GM23248 (cell line): ENCODE results near the gene NENF. TPM values are rescaled to one million over a fixed set of nuclear protein-coding genes. Genes with fewer than 3 reads are reported as not detected.
"Not testable (repeated sequence)": the region's sequence is repeated elsewhere in the genome, so short reads cannot be mapped to it uniquely, and the experiment has no call there.

Experiments
- DNase-seq: peaks from one replicate; pipeline ENCODE4 v3.0.0-alpha.2; 2015
- H2AFZ ChIP-seq: fragments of 200-600 bp; sonication (generic); 2 replicates; pipeline ENCODE4 v1.6.1; 2016; ENCODE audit warnings: antibody characterized with exemption
- H3F3A ChIP-seq: fragments of 200-600 bp; sonication (generic); 2 replicates; pipeline ENCODE4 v1.6.1; 2016; ENCODE audit warnings: mild to moderate bottlenecking, antibody characterized with exemption, mixed run types; ENCODE audit not compliant: insufficient read depth
- H3K27ac ChIP-seq: fragments of 200-600 bp; sonication (generic); 2 replicates; pipeline ENCODE4 v1.5.1; 2016; ENCODE audit warnings: mild to moderate bottlenecking
- H3K27me3 ChIP-seq: fragments of 200-600 bp; sonication (generic); replicated peaks from 2 replicates; pipeline ENCODE4 v1.6.1; 2016; ENCODE audit warnings: mild to moderate bottlenecking; ENCODE audit not compliant: insufficient read depth
- H3K36me3 ChIP-seq: fragments of 200-600 bp; sonication (generic); 2 replicates; pipeline ENCODE4 v1.6.1; 2016; ENCODE audit warnings: low read depth, mild to moderate bottlenecking
- H3K4me1 ChIP-seq: fragments of 200-600 bp; sonication (generic); 2 replicates; pipeline ENCODE4 v1.6.1; 2016; ENCODE audit warnings: mild to moderate bottlenecking; ENCODE audit not compliant: insufficient read depth
- H3K4me2 ChIP-seq: fragments of 200-600 bp; sonication (generic); one replicate; pipeline ENCODE4 v1.6.1; 2016; ENCODE audit warnings: mild to moderate bottlenecking; ENCODE audit not compliant: unreplicated experiment
- H3K4me3 ChIP-seq: fragments of 200-600 bp; sonication (generic); 2 replicates; pipeline ENCODE4 v1.5.1; 2016; ENCODE audit warnings: mild to moderate bottlenecking
- H3K79me2 ChIP-seq: fragments of 200-600 bp; sonication (generic); 2 replicates; pipeline ENCODE4 v1.6.1; 2016; ENCODE audit warnings: mild to moderate bottlenecking; ENCODE audit not compliant: insufficient read depth
- H3K9ac ChIP-seq: fragments of 200-600 bp; sonication (generic); 2 replicates; pipeline ENCODE4 v1.6.1; 2016; ENCODE audit warnings: mild to moderate bottlenecking
- H3K9me2 ChIP-seq: fragments of 200-600 bp; sonication (generic); 2 replicates; pipeline ENCODE4 v1.6.1; 2016; ENCODE audit warnings: mixed run types, mild to moderate bottlenecking, moderate library complexity; ENCODE audit not compliant: insufficient read depth
- H3K9me3 ChIP-seq: fragments of 200-600 bp; sonication (generic); one replicate; pipeline ENCODE4 v1.6.1; 2017; ENCODE audit warnings: low read depth
- H4K20me1 ChIP-seq: fragments of 200-600 bp; sonication (generic); 2 replicates; pipeline ENCODE4 v1.6.0; 2016; ENCODE audit not compliant: insufficient read depth
- EZH2 ChIP-seq: fragments of 200-600 bp; sonication (generic); IDR thresholded peaks from 2 replicates; pipeline ENCODE4 v1.6.1; 2018; ENCODE audit warnings: antibody characterized with exemption, mild to moderate bottlenecking; ENCODE audit not compliant: insufficient read depth, poor library complexity, severe bottlenecking
- EZH2phosphoT487 ChIP-seq: fragments of 200-600 bp; sonication (generic); IDR thresholded peaks from 2 replicates; pipeline ENCODE4 v1.6.1; 2018; ENCODE audit warnings: antibody characterized with exemption, moderate library complexity, mild to moderate bottlenecking, low read depth; ENCODE audit not compliant: insufficient read depth
- WGBS, 2 experiments: methylation state at CpG; one replicate each; pipeline ENCODE4 v1.1.6; 2015 to 2017; ENCODE audit warnings: low lambda C conversion rate in 2 of 2, low coverage in 1 of 2; ENCODE audit errors: missing lambda C conversion rate in 2 of 2; 5-methylcytosine and 5-hydroxymethylcytosine counted together
- in situ Hi-C: fragments of 300-500 bp; cut with MboI; formaldehyde crosslinking; loops from 2 replicates; pipeline ENCODE4 v1.15.0; 2020
- polyA plus RNA-seq: library from polyadenylated mRNA; unstranded; fragments of >200 nt; fragmentation: Nextera tagmentation; extraction: Ambion mirVana; gene quantifications from 2 replicates; pipeline ENCODE4 v1.2.1, GENCODE V29; 2016
- total RNA-seq: library from RNA; depleted of rRNA; stranded (reverse); fragments of >200 nt; shearing (Covaris generic); gene quantifications from 2 replicates; pipeline ENCODE4 v1.2.3, GENCODE V29; 2014

NENF gene
- total and polyA plus RNA-seq, 2 experiments from 2014 or later: 86.9 to 162 TPM

GRCh38 chr1:212471891-212472675 lies 39.4 kb downstream of the NENF start:
- peaks cover 4% of the 10 kb centered on the region for H3K4me1 ChIP-seq
- no peaks in the 10 kb centered on the region for H3K36me3 ChIP-seq
- no peak for DNase-seq
- H3K4me2 ChIP-seq: no peak overlapping the region
- H4K20me1 ChIP-seq: no peaks in the 10 kb centered on the region
- H3K4me3 ChIP-seq: no peak overlapping the region
- H2AFZ ChIP-seq: no peak overlapping the region
- peaks cover 8% of the 10 kb centered on the region; the same call in 1 of the 2 replicates for H3K27me3 ChIP-seq
- H3K9ac ChIP-seq: no peak overlapping the region
- WGBS, 2 experiments: 89% methylated on average over 17 of the region's 17 CpGs
- in situ Hi-C loops: loop anchor here (10.0 to 25.0 kb wide), 2 partner anchors 293 to 515 kb away; no protein-coding TSS in a partner anchor
- no peaks in the 10 kb centered on the region for H3K79me2 ChIP-seq
- H3F3A ChIP-seq: peaks cover 4% of the 10 kb centered on the region; the same call in 1 of the 2 replicates
- no peak overlapping the region for H3K27ac ChIP-seq
- no peak for TF ChIP-seq EZH2phosphoT487
- no peak for TF ChIP-seq EZH2
- H3K9me3 ChIP-seq: no peaks in the 10 kb centered on the region
- no peaks in the 10 kb centered on the region for H3K9me2 ChIP-seq

DNA sequence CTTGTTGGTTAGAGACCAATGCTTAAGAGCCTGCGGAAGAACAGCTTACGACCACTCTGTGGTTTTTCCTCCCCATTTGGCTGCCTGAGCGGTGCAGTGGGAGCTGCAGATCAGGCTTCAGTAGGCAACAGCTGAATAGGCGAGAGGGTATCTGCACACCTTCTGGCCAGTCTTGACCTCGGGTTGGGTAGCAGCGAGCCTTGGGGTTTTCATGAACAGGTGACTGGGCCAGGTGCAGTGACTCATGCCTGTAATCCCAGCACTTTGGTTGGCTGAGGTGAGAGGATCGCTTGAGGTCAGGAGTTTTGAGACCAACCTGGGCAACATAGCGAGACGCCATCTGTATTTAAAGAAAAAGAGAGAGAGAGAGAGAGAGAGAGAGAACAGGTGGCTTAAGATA lies 41.0 kb downstream of the NENF start:
- in situ Hi-C loops: loop anchor here (10.0 to 25.0 kb wide), 2 partner anchors 291 to 514 kb away; no protein-coding TSS in a partner anchor
- peaks cover 4% of the 10 kb centered on the region; the same call in 1 of the 2 replicates for H3F3A ChIP-seq
- no peaks in the 10 kb centered on the region for H3K9me2 ChIP-seq
- WGBS, 2 experiments: 90 to 96% methylated on average over 9 of the region's 9 CpGs
- no peak overlapping the region for H2AFZ ChIP-seq
- peaks cover 14% of the 10 kb centered on the region for H3K27me3 ChIP-seq
- DNase-seq: no peak
- H3K36me3 ChIP-seq: no peaks in the 10 kb centered on the region
- H4K20me1 ChIP-seq: no peaks in the 10 kb centered on the region
- no peak overlapping the region for H3K9ac ChIP-seq
- H3K4me2 ChIP-seq: no peak overlapping the region
- no peak overlapping the region for H3K4me3 ChIP-seq
- H3K4me1 ChIP-seq: peaks cover 4% of the 10 kb centered on the region
- TF ChIP-seq EZH2phosphoT487 (no peak), EZH2 (no peak)
- no peak overlapping the region for H3K27ac ChIP-seq
- no peaks in the 10 kb centered on the region for H3K9me3 ChIP-seq
- H3K79me2 ChIP-seq: no peaks in the 10 kb centered on the region

DNA sequence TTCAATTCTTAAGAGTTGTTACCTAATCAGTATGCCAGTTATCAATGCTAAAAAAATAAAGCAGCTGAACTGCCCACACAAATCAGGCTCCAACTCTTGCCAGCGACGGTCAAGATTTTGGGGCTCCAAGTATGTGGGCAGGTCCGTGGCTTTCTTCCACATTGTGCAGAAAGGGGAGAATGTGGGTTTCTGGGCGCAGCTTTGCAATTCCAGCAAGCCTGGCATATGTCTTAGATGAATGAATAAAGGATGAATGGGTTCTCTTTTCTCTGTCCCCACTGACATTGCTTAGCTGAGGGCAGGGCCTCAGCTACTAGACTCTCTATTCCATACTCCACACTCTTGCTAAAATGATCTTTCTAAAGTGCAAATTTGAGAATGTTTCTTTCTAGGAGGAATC lies 42.4 kb downstream of the NENF start:
- DNase-seq: no peak
- H3K4me1 ChIP-seq: peaks cover 4% of the 10 kb centered on the region
- no peaks in the 10 kb centered on the region for H3K36me3 ChIP-seq
- in situ Hi-C loops: loop anchor here (10.0 kb wide), 1 partner anchor 290 kb away; no protein-coding TSS in a partner anchor
- no peak overlapping the region for H3K4me3 ChIP-seq
- no peak overlapping the region for H3K4me2 ChIP-seq
- no peaks in the 10 kb centered on the region for H3K9me2 ChIP-seq
- 69 to 75% methylated on average over 4 of the region's 4 CpGs for WGBS, 2 experiments
- peaks cover 4% of the 10 kb centered on the region; the same call in 1 of the 2 replicates for H3F3A ChIP-seq
- H2AFZ ChIP-seq: no peak overlapping the region
- H3K9ac ChIP-seq: no peak overlapping the region
- no peaks in the 10 kb centered on the region for H4K20me1 ChIP-seq
- H3K79me2 ChIP-seq: no peaks in the 10 kb centered on the region
- peaks cover 28% of the 10 kb centered on the region for H3K27me3 ChIP-seq
- TF ChIP-seq EZH2 (no peak), EZH2phosphoT487 (no peak)
- H3K9me3 ChIP-seq: no peaks in the 10 kb centered on the region
- no peak overlapping the region for H3K27ac ChIP-seq

DNA sequence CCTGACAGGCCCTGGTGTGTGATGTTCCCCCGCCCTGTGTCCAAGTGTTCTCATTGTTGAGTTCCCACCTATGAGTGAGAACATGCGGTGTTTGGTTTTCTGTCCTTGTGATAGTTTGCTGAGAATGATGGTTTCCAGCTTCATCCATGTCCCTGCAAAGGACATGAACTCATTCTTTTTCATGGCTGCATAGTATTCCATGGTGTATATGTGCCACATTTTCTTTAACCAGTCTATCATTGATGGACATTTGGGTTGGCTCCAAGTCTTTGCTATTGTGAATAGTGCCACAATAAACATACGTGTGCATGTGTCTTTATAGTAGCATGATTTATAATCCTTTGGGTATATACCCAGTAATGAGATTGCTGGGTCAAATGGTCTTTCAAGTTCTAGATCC lies 43.1 kb downstream of the NENF start:
- in situ Hi-C loops: loop anchor here (10.0 kb wide), 1 partner anchor 289 kb away; no protein-coding TSS in a partner anchor
- H3K9me3 ChIP-seq, H3K4me3 ChIP-seq: not testable (repeated sequence)

More for the DNA sequence above, 43.1 kb downstream of the NENF start:
- not testable (repeated sequence) for H2AFZ ChIP-seq, H3K27ac ChIP-seq, DNase-seq, H3K9me2 ChIP-seq, H3K4me2 ChIP-seq, H3K9ac ChIP-seq, H3K79me2 ChIP-seq, H3K4me1 ChIP-seq, H3K36me3 ChIP-seq, H3F3A ChIP-seq, H4K20me1 ChIP-seq
- 52 to 64% methylated on average over 3 of the region's 3 CpGs for WGBS, 2 experiments
- peaks cover 28% of the 10 kb centered on the region for H3K27me3 ChIP-seq
